A673 (cell line): ENCODE results near the gene CHRNA9.

ENCODE experiments used
- CTCF ChIP-seq: fragments of 300-800, 200-600 bp; sonication (generic); conservative IDR thresholded peaks from 2 replicates; pipeline ENCODE4 v1.5.1; 2017; ENCODE audit warnings: low read depth, mild to moderate bottlenecking, antibody characterized with exemption, low read length, moderate library complexity, mixed read lengths
- EZH2 ChIP-seq: fragments of 200-600 bp; sonication (generic); IDR thresholded peaks from 2 replicates; pipeline ENCODE4 v1.6.1; 2017; ENCODE audit warnings: borderline replicate concordance, low read depth, mild to moderate bottlenecking, mixed read lengths, antibody characterized with exemption, low read length; ENCODE audit not compliant: poor library complexity, severe bottlenecking

DNA sequence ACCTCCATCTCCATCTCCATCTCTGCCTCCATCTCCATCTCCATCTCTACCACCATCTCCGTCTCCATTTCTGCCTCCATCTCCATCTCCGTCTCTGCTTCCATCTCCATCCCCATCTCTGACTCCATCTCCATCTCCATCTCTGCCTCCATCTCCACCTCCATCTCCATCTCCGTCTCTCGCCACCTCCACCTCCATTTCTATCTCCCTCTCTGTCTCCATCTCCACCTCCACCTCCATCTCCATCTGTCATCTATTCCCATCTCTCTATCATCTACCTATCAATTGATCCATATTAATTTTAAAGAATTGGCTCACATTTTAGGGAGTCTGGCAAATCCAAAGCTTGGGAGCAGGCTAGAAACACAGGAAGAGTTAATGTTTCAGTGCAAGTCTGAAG lies 39.6 kb upstream of the CHRNA9 start:
- TF ChIP-seq CTCF (no peak), EZH2 (no peak)
